GM18498 (cell line): ENCODE results near the gene BID.

Experiments
- ATAC-seq: cut with Tn5 transposase; IDR thresholded peaks from one replicate; pipeline ENCODE4 v1.9.1; 2021; ENCODE audit warnings: mild to moderate bottlenecking, moderate library complexity; ENCODE audit not compliant: unreplicated experiment

Gene BID

DNA sequence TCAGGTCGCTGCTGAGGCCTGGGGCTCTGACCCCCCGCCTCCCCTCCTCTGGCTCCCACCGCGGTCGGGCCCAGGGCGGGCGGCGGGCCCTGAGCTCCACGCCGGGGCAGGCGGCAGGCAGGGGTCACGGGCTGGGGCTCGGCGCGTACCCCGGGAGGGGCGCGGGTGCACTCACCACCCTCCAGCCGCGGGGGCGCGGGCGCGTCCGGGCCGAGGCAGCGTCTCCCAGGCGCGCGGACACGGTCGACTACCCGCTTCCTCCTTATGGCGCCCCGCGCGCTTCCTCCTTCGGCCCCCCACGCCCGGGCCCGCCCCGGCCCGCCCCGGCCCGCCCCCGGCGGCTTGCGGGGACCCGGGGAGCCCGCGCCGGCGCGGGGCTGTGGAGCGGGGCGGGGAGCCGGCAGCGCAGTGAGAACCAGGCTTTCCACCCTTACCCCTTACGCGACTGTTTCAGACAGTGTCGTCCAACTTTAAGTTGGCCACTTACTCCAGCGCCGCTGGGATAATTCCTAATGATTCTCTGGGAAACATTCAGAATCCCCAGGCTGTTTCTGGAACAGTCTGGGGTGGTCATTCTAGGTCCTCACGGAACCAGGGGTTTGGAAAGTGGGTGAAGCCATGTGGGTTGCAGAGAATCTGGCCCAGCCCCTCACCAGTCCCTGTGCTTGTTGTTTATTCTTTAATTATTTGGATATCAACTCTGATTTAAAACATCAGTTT, at the start of gene BID:
BID (minus strand) TSS at position 264 of the 720 bp plus-strand sequence. CDS start 24,353 bp downstream, outside the sequence.
- peak; percentile 44 for ATAC-seq

DNA sequence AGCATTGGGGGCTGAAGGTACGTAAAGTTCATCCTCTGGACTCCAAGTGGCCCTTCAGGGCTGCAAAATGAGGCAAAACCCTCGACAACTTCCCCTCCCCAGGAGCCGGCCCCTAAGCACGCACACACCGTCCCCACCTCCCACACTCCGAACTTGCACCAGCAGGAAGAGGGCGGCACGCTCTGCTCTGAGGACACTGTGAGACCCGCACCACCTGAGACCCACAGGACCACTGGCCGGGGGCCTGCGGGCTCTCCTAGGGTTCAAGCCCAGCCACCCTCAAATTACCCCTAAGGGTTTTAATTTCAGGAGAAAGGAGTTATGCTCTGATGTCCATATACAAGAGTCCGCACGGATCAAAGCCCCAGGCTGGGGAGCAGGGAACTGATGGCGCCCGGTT, 49.7 kb upstream of the BID start:
- ATAC-seq, result no peak

GRCh38 chr22:17823226-17823625, 49.0 kb upstream of the BID start:
- ATAC-seq, result no peak

GRCh38 chr22:17822087-17822486, 47.8 kb upstream of the BID start:
- ATAC-seq, result no peak

GRCh38 chr22:17820879-17821439, 46.7 kb upstream of the BID start:
- ATAC-seq, result no peak

GRCh38 chr22:17818649-17819048, 44.4 kb upstream of the BID start:
- no peak for ATAC-seq

DNA sequence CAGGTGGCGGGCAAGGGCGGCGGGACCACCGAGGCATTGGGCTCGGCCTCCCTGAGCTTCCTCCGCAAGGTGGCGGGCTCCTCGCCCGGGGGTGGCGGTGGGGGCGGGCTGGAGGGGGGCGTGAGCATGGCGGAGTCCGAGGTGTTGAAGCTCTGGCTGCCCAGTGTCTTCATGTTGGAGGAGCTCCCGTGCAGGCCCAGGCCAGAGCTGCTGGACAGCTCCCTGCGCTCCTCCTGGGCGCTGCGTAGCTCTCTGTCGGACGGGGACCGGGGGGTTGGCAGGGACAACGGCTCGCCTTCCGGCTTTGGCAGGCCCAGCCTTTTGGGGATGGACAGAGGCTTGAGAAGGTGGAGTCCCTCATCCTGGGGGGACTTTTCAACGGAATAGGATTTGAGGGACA, 43.9 kb upstream of the BID start:
- ATAC-seq, result no peak

- no peak for ATAC-seq
Measured at GRCh38 chr22:17817511-17818065, 43.3 kb upstream of the BID start.

- ATAC-seq, result no peak
Measured at GRCh38 chr22:17817079-17817478, 42.8 kb upstream of the BID start.

GRCh38 chr22:17816649-17817048, 42.4 kb upstream of the BID start:
- no peak for ATAC-seq

- no peak for ATAC-seq
Measured at GRCh38 chr22:17815703-17816254, 41.5 kb upstream of the BID start.

DNA sequence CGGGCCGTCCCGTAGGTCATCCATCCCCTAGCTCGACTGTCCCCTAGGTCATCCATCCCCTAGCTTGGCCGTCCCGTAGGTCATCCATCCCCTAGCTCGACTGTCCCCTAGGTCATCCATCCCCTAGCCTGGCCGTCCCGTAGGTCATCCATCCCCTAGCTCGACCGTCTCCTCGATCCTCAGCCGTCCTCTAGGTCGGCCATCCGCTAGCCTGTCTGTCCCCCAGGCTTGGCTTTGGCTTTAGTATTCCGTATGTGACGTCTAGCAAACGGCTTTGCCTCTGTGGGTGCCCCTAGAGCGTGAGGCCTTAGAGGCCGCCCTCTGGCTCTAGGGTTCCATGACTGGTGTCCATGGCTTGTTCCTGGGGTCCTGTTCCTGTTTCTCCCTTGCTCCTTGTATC, 40.6 kb upstream of the BID start:
- no peak for ATAC-seq

GRCh38 chr22:17814084-17814483, 39.8 kb upstream of the BID start:
- no peak for ATAC-seq

- ATAC-seq, result no peak
Measured at GRCh38 chr22:17811119-17811518, 36.9 kb upstream of the BID start.

- ATAC-seq, result no peak
Measured at GRCh38 chr22:17810570-17811116, 36.4 kb upstream of the BID start.

DNA sequence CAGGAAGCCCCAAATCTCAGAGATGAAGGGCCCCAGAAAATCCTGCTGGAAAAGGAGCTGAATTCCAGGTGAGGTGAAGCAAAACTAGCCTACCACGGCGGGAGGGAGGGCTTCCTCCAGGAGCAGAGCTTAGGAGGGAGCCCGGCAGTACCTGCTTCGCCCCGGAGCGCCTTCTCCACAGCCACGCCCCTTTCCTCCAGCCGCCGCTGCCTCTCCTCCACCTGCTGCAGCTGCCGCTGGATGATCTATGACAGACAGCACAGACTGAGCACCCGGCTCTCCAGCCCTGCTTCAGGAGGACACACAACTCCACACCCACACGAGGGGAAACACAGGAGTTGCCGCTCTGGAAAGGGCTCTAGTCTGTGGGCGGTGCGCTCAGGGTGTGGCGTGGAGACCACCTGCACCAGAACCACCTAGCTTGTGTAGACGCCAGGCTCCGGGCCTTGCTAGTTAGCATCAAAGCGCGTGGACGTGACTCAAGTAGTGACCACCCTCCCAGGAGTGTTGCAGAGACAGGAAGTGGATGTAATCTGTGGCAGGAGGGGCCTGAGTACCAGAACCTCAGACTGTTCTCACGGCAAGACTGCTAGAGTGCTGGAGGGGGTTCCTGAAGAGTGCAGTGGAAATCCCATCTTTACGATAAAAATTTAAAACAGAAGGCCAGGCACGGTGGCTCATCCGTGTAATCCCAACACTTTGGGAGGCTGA, 34.6 kb upstream of the BID start:
- ATAC-seq, result no peak

DNA sequence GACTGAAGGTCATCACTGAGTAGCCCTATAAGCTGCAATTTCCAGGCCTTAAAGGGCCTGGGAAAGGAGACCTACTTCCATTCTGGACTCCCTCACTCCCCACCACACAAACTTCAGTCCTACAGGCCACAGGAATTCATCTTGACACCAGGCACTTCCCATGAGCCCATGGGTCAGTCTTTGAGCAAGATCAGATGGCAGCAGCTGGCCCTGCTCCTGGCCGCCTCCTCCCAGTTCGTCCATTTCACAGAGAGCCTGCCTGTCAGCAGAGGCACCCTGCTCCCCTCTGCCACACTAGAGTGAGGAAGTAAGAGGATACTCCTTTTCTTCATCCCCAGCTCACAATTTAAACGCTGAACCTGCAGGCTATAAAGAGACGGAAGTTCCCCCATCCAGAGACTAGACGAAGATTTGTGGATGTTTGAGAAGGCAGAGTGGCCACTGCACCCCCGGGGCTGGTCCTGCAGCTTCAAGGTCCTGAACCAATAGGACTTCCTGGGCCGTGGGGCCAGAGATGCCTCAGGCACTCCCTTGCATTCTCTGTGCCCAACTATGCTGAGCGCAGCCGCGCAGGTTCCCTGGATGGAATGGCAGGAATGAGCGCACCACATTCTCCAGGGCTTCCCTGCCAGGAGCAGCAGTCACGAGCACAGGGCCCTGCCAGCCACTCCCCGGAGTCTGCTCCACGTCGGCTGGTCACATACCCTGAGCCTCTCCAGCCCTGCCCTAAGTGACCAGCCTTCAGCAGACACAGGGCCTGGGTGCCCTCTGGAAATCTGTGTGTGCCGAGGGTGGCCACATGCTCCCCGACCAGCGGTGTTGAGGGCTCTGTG, 33.5 kb upstream of the BID start:
- ATAC-seq, result no peak

- ATAC-seq, result no peak
Measured at GRCh38 chr22:17807086-17807485, 32.8 kb upstream of the BID start.

GRCh38 chr22:17806437-17806836, 32.2 kb upstream of the BID start:
- ATAC-seq, result no peak

- ATAC-seq, result no peak
Measured at GRCh38 chr22:17804331-17805080, 30.2 kb upstream of the BID start.
